GM21619 (cell line): Measurements from ENCODE around the gene CCDC57.
"Not testable (repeated sequence)": the region's sequence is repeated elsewhere in the genome, so short reads cannot be mapped to it uniquely, and the experiment has no call there.

Source experiments
- ATAC-seq: cut with Tn5 transposase; IDR thresholded peaks from one replicate; pipeline ENCODE4 v1.9.1; 2021; ENCODE audit not compliant: unreplicated experiment

Gene CCDC57

GRCh38 chr17:82133166-82133953, 79.3 kb downstream of the CCDC57 start:
- not testable (repeated sequence) for ATAC-seq

- ATAC-seq = no peak
Observed at GRCh38 chr17:82129095-82129494, 83.5 kb downstream of the CCDC57 start.

GRCh38 chr17:82128287-82128686, 84.4 kb downstream of the CCDC57 start:
- ATAC-seq = no peak

- no peak for ATAC-seq
Observed at GRCh38 chr17:82127704-82128103, 84.9 kb downstream of the CCDC57 start.

GRCh38 chr17:82127315-82127595, 85.4 kb downstream of the CCDC57 start:
- no peak for ATAC-seq

GRCh38 chr17:82126556-82127314, 85.9 kb downstream of the CCDC57 start:
- ATAC-seq = no peak

GRCh38 chr17:82124101-82124500, 88.5 kb downstream of the CCDC57 start:
- no peak for ATAC-seq

GRCh38 chr17:82121660-82122629, 90.7 kb downstream of the CCDC57 start:
- no peak for ATAC-seq

- no peak for ATAC-seq
Observed at GRCh38 chr17:82121246-82121645, 91.4 kb downstream of the CCDC57 start.

GRCh38 chr17:82120148-82120547, 92.5 kb downstream of the CCDC57 start:
- no peak for ATAC-seq

GRCh38 chr17:82118815-82119380, 93.7 kb downstream of the CCDC57 start:
- ATAC-seq = no peak

- ATAC-seq = no peak
Observed at GRCh38 chr17:82118168-82118814, 94.4 kb downstream of the CCDC57 start.

GRCh38 chr17:82117139-82118090, 95.2 kb downstream of the CCDC57 start:
- ATAC-seq = no peak

- no peak for ATAC-seq
Observed at GRCh38 chr17:82116246-82116645, 96.4 kb downstream of the CCDC57 start.

- no peak for ATAC-seq
Observed at GRCh38 chr17:82114872-82115271, 97.8 kb downstream of the CCDC57 start.

- no peak for ATAC-seq
Observed at GRCh38 chr17:82114447-82114846, 98.2 kb downstream of the CCDC57 start.

GRCh38 chr17:82113941-82114340, 98.7 kb downstream of the CCDC57 start:
- no peak for ATAC-seq

- ATAC-seq = no peak
Observed at GRCh38 chr17:82113422-82113821, 99.2 kb downstream of the CCDC57 start.

- ATAC-seq = no peak
Observed at GRCh38 chr17:82112914-82113311, 99.7 kb downstream of the CCDC57 start.
